Panc1 (cell line): Measurements from ENCODE around the gene SNX33. TPM values are rescaled to one million over a fixed set of nuclear protein-coding genes. Genes with fewer than 3 reads are reported as not detected.
A peak's percentile ranks its signal among the peaks of the same experiment; 100 is the strongest.

Experiments used
- ATAC-seq: fragments of 200-7000 bp; cut with Tn5 transposase; 2 replicates; pipeline ENCODE4 v1.9.1; 2020; ENCODE audit warnings: mild to moderate bottlenecking, moderate library complexity
- BruUV-seq: library from RNA; stranded (reverse); fragments of 400-500 nt; replicated peaks from 2 replicates; lab custom pipeline; 2021; lab: Mats Ljungman, UMichigan
- CTCF ChIA-PET: fragments of 300-600 bp; sonication (Branson Sonifier 250); formaldehyde crosslinking; loops from one replicate; lab custom pipeline; 2022; ENCODE audit warnings: antibody characterized with exemption; lab: Charles Lee
- POLR2A ChIA-PET: fragments of 300-600 bp; sonication (Branson Sonifier 250); formaldehyde crosslinking; loops from one replicate; lab custom pipeline; 2022; ENCODE audit warnings: antibody characterized with exemption; lab: Charles Lee
- DNase-seq: peaks from one replicate; pipeline ENCODE4 v3.0.0-alpha.2; 2010; ENCODE audit warnings: low read depth, low spot score
- H3K27ac ChIP-seq: 2 replicates; pipeline ENCODE4 v1.5.1; 2011; ENCODE audit warnings: mild to moderate bottlenecking, low read length, inconsistent platforms
- H3K27me3 ChIP-seq: fragments of 200-500 bp; sonication (Bioruptor generic); 2 replicates; pipeline ENCODE4 v1.6.0; 2014; ENCODE audit warnings: low read length, inconsistent platforms; ENCODE audit not compliant: control insufficient read depth, insufficient read depth
- H3K36me3 ChIP-seq: fragments of 200-500 bp; sonication (Bioruptor generic); 2 replicates; pipeline ENCODE4 v1.5.1; 2014; ENCODE audit warnings: inconsistent platforms, mild to moderate bottlenecking, low read length, moderate library complexity; ENCODE audit not compliant: control insufficient read depth, insufficient read depth
- H3K4me1 ChIP-seq: 2 replicates; pipeline ENCODE4 v1.5.1; 2011; ENCODE audit warnings: inconsistent platforms, mild to moderate bottlenecking, low read length, moderate library complexity; ENCODE audit not compliant: control insufficient read depth, insufficient read depth
- H3K4me3 ChIP-seq, 2 experiments: 2 replicates each; pipeline ENCODE4 v1.5.1; 2011 to 2012; ENCODE audit warnings: low read depth in 2 of 2, low read length in 2 of 2, mild to moderate bottlenecking in 2 of 2, inconsistent platforms in 1 of 2, moderate library complexity in 1 of 2
- H3K9me3 ChIP-seq: fragments of 200-500 bp; sonication (Bioruptor generic); 2 replicates; pipeline ENCODE4 v1.5.1; 2014; ENCODE audit warnings: low read depth, mild to moderate bottlenecking, inconsistent platforms, low read length, moderate library complexity; ENCODE audit not compliant: control insufficient read depth, insufficient read depth
- CTCF ChIP-seq: fragments of 450-650 bp; IDR thresholded peaks from 2 replicates; pipeline ENCODE4 v1.5.1; 2017; ENCODE audit warnings: mild to moderate bottlenecking
- POLR2AphosphoS5 ChIP-seq: IDR thresholded peaks from 2 replicates; pipeline ENCODE4 v1.6.1; 2012; ENCODE audit warnings: mild to moderate bottlenecking, low read depth, low read length, moderate library complexity
- REST ChIP-seq, 2 experiments: IDR thresholded peaks; 2 replicates each; pipeline ENCODE4 v1.6.1; 2011 to 2012; ENCODE audit warnings: low read depth in 2 of 2, control low read depth in 1 of 2, low read length in 1 of 2, mild to moderate bottlenecking in 1 of 2, moderate library complexity in 1 of 2; ENCODE audit not compliant: insufficient read depth in 1 of 2
- SIN3A ChIP-seq: IDR thresholded peaks from 2 replicates; pipeline ENCODE4 v1.6.1; 2012; ENCODE audit warnings: low read depth, mild to moderate bottlenecking, low read length, moderate library complexity, borderline replicate concordance; ENCODE audit not compliant: insufficient read depth
- TCF7L2 ChIP-seq: IDR thresholded peaks from 2 replicates; pipeline ENCODE4 v1.6.1; 2011; ENCODE audit warnings: mild to moderate bottlenecking, low read depth, low read length, inconsistent platforms
- in situ Hi-C: cut with HindIII; loops from 2 replicates; pipeline ENCODE4 v1.10.0; 2016; ENCODE audit warnings: low sequenced_read_pairs, low pct_unique_long_range_greater_than_20kb
- intact Hi-C: fragments of 100-400 bp; cut with micrococcal nuclease; formaldehyde crosslinking; loops from one replicate; pipeline ENCODE4 v1.10.0; 2022; ENCODE audit not compliant: unreplicated experiment
- total RNA-seq: library from RNA; stranded (reverse); gene quantifications from one replicate; pipeline ENCODE4 v1.2.1, GENCODE V29; 2021; ENCODE audit not compliant: unreplicated experiment

Gene SNX33
- total RNA-seq, 1 experiment from 2014 or later: 17.0 TPM

GRCh38 chr15:75622505-75622904 is 25.2 kb upstream of the SNX33 start:
- H3K4me1 ChIP-seq: peaks cover 14% of the 10 kb centered on the region
- ChIA-PET POLR2A (no interaction called here), CTCF (no interaction called here)
- peaks cover 14% of the 10 kb centered on the region for H3K36me3 ChIP-seq
- no peaks in the 10 kb centered on the region for H3K9me3 ChIP-seq
- intact Hi-C loops: no loop called here
- H3K27me3 ChIP-seq: no peaks in the 10 kb centered on the region
- no peak for DNase-seq
- TF ChIP-seq POLR2AphosphoS5 (no peak), CTCF (no peak), SIN3A (no peak), REST (IDR thresholded peaks at IDR 0.05; ENCODE audit: insufficient read depth in 1 of 2, low read depth in 2 of 2, low read length in 1 of 2) (no peak), TCF7L2 (no peak)
- in situ Hi-C loops: no loop called here
- BruUV-seq: TSS peak; percentile 57
- H3K27ac ChIP-seq: no peak overlapping the region
- no peak for ATAC-seq
- no peak overlapping the region for H3K4me3 ChIP-seq

GRCh38 chr15:75625542-75626347 is 22.0 kb upstream of the SNX33 start, which contains the start of gene SNUPN:
SNUPN (minus strand) TSS chr15:75625725; CDS start chr15:75621051, 4,674 bp downstream.
- Histone ChIP-seq H3K27ac (peak within 1 kb of the TSS; percentile 100), H3K27me3 (no peaks in the 10 kb centered on the region), H3K4me1 (peaks cover 18% of the 10 kb centered on the region), H3K4me3 (peak within 1 kb of the TSS; percentile 86 to 91), H3K9me3 (no peaks in the 10 kb centered on the region), H3K36me3 (no peaks in the 10 kb centered on the region)
- POLR2A ChIA-PET: interaction anchor here (0.6 to 1.2 kb wide), 5 partner anchors 11 to 174 kb away, joined by 3 to 21 read pairs (median 3); partner anchors contain the start of gene SIN3A
- CTCF ChIA-PET: no interaction called here
- TF ChIP-seq SIN3A (peak; percentile 63; the same call in 1 of the 2 replicates), POLR2AphosphoS5 (peak; percentile 97), REST (IDR thresholded peaks at IDR 0.05; ENCODE audit: insufficient read depth in 1 of 2, low read depth in 2 of 2, low read length in 1 of 2) (no peak)
- TSS peak; percentile 98 for BruUV-seq
- in situ Hi-C loops (no loop called here), intact Hi-C loops (no loop called here)
- peak; percentile 69 for DNase-seq
- peak; percentile 97 for ATAC-seq
